Pancreas (tissue), 10 donors: Measurements from ENCODE around the gene RDX. TPM values are rescaled to one million over a fixed set of nuclear protein-coding genes. Genes with fewer than 3 reads are reported as not detected.

Source experiments
- ATAC-seq, 4 donors: fragments of 200-7000 bp; cut with Tn5 transposase; one replicate each; pipeline versions ENCODE4 v1.8.0 to v1.9.1; 2020; ENCODE audit warnings: mild to moderate bottlenecking in 4 of 4, moderate library complexity in 4 of 4
- DNase-seq, 6 donors: peaks; one replicate each; pipeline ENCODE4 v3.0.0-alpha.2; 2020
- FAIRE-seq: peaks from 2 replicates; lab custom pipeline; 2012; peaks lifted over from hg19 to GRCh38; lab: Jason Lieb, UNC
- H3K27ac ChIP-seq, 4 donors: fragments of 200-600 bp; sonication (generic); 1 replicate in 3 of 4; 2 replicates in 1 of 4; pipeline versions ENCODE4 v1.5.0 to v1.8.0; 2020
- H3K27me3 ChIP-seq, 4 donors: fragments of 200-600 bp; one replicate each; pipeline ENCODE4 v1.8.0; 2021
- H3K36me3 ChIP-seq, 3 donors: fragments of 200-600 bp; sonication (generic) in 1 of 3; one replicate each; pipeline versions ENCODE4 v1.5.0 to v1.8.0; 2020 to 2021
- H3K4me1 ChIP-seq, 3 donors: fragments of 200-600 bp; one replicate each; pipeline ENCODE4 v1.8.0; 2021
- H3K4me3 ChIP-seq, 4 donors: fragments of 200-600 bp; sonication (generic) in 2 of 4; one replicate each; pipeline versions ENCODE4 v1.5.0 to v1.8.0; 2020 to 2021
- H3K9me3 ChIP-seq, 4 donors: fragments of 200-600 bp; one replicate each; pipeline ENCODE4 v1.8.0; 2021
- CTCF ChIP-seq, 4 donors: fragments of 200-600 bp; sonication (generic) in 3 of 4; IDR thresholded peaks; one replicate each; pipeline versions ENCODE4 v1.5.0 to v1.8.0; 2021; ENCODE audit warnings: antibody characterized with exemption in 4 of 4
- WGBS, 2 donors: extraction: QIAGEN DNeasy Blood & Tissue Kit; methylation state at CpG; one replicate each; pipeline ENCODE4 v1.1.7; 2013; 5-methylcytosine and 5-hydroxymethylcytosine counted together
- intact Hi-C, 3 donors: fragments of 100-400 bp; cut with DNase I; formaldehyde crosslinking; loops; one replicate each; pipeline versions ENCODE4 v1.11.1 to v1.14.2; 2022
- polyA plus RNA-seq, 2 donors: library from polyadenylated mRNA; stranded (reverse); fragments of 200-250 nt; gene quantifications; one replicate each; pipeline ENCODE4 v1.2.3, GENCODE V29; 2013
- total RNA-seq, 6 donors: library from RNA; stranded (reverse); fragmentation: NEBNext Ultra II Directional in 4 of 6; extraction: Animal tissue kit (Norgen Biotek cat#: 25700) in 4 of 6; gene quantifications; one replicate each; pipeline versions ENCODE4 v1.2.1 to v1.2.4, GENCODE V29; 2021 to 2023
- donor health status: healthy with polysubstance abuse.
- donor health status: DM: no; HTN: no; CAD: no; lungs with moderate emphysema.
- donor health status: DM: no; HTN: no; CAD: no.
- donor health status: control.
- donor health status: control.
- donor health status: Bipolar disorder and iron deficiency.
- donor health status: DM: yes; HTN: yes; CAD: no.
- donor health status: DM: no; HTN: no; CAD: no.
- donor health status: DM: no; HTN: no; CAD: no.
- donor health status: DM: yes; HTN: yes; CAD: no.

Gene RDX
- total and polyA plus RNA-seq, 8 donors: 11.4 to 97.1 (median 51.4) TPM

GRCh38 chr11:110317516-110317932 lies 21.1 kb upstream of the RDX start:
- intact Hi-C loops: no loop called here
- no peak for DNase-seq
- Histone ChIP-seq H3K27ac (no peak overlapping the region), H3K4me1 (no peaks in the 10 kb centered on the region), H3K9me3 (no peaks in the 10 kb centered on the region), H3K36me3 (no peaks in the 10 kb centered on the region), H3K4me3 (no peak overlapping the region), H3K27me3 (no peaks in the 10 kb centered on the region)
- FAIRE-seq: no peak
- no peak for ATAC-seq
- WGBS, 2 donors: 6 to 12% methylated on average over 3 of the region's 3 CpGs
- TF ChIP-seq CTCF (IDR thresholded peaks at IDR 0.05): no peak

DNA sequence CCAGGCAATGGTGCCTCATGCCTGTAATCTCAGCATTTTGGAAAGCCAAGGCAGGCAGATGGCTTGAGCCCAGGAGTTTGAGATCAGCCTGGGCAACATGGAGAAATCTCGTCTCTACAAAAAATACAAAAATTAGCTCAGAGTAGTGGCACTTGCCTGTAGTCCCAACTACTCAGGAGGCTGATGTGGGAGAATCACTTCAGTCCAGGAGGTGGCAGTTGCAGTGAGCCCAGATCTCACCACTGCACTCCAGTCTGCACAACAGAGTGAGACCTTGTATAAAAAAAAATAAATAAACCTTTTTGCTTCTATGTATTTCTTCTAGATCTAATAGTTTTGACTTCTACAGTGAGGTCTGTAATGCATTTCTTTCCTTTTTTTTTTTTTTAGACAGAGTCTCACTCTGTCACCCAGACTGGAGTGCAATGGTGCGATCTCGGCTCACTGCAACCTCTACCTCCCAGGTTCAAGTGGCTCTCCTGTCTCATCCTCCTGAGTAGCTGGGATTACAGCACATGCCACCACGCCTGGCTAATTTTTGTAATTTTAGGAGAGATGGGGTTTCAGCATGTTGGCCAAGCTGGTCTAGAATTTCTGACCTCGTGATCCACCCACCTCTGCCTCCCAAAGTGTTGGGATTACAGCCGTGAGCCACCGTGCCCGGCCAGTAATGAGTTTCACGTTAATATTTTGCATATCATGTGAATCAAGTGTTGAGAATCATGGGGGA lies 18.1 kb upstream of the RDX start:
- Histone ChIP-seq H3K27me3 (no peaks in the 10 kb centered on the region), H3K27ac (no peak overlapping the region), H3K9me3 (no peaks in the 10 kb centered on the region), H3K4me3 (no peak overlapping the region), H3K36me3 (no peaks in the 10 kb centered on the region), H3K4me1 (peaks cover 0 to 4% (median 4%) of the 10 kb centered on the region in 3 donors)
- FAIRE-seq: no peak
- no peak for TF ChIP-seq CTCF (IDR thresholded peaks at IDR 0.05)
- DNase-seq: no peak
- ATAC-seq: no peak
- 91 to 97% methylated on average over 9 of the region's 9 CpGs for WGBS, 2 donors
- intact Hi-C loops: no loop called here

GRCh38 chr11:110312670-110313069 lies 16.3 kb upstream of the RDX start:
- intact Hi-C loops: no loop called here
- no peak overlapping the region for H3K27ac ChIP-seq
- peaks cover 0 to 4% (median 4%) of the 10 kb centered on the region in 3 donors for H3K4me1 ChIP-seq
- ATAC-seq: no peak
- no peaks in the 10 kb centered on the region for H3K27me3 ChIP-seq
- H3K36me3 ChIP-seq: no peaks in the 10 kb centered on the region
- H3K9me3 ChIP-seq: no peaks in the 10 kb centered on the region
- FAIRE-seq: no peak
- no peak for TF ChIP-seq CTCF (IDR thresholded peaks at IDR 0.05)
- no peak for DNase-seq
- no peak overlapping the region for H3K4me3 ChIP-seq

GRCh38 chr11:110311783-110312579 lies 15.6 kb upstream of the RDX start:
- FAIRE-seq (no peak), ATAC-seq (peak in 1 of 4 donors; percentile 33), DNase-seq (no peak)
- Histone ChIP-seq H3K9me3 (no peaks in the 10 kb centered on the region), H3K4me1 (peaks cover 0 to 4% (median 4%) of the 10 kb centered on the region in 3 donors), H3K4me3 (no peak overlapping the region), H3K27me3 (no peaks in the 10 kb centered on the region), H3K36me3 (no peaks in the 10 kb centered on the region), H3K27ac (no peak overlapping the region)
- no peak for TF ChIP-seq CTCF (IDR thresholded peaks at IDR 0.05)
- WGBS, 2 donors: 87 to 95% methylated on average over 3 of the region's 3 CpGs
- intact Hi-C loops: no loop called here
